Inflammatory macrophage (primary cell): ENCODE results near the gene UBXN10.

Experiments used
- DNase-seq, 2 donors: peaks; one replicate each; pipeline ENCODE4 v3.0.0-alpha.2; 2020 to 2022

UBXN10 gene

GRCh38 chr1:20151906-20152598, 33.8 kb upstream of the UBXN10 start:
- DNase-seq, result peak; percentile 61 to 70

- DNase-seq, result no peak
Measured at GRCh38 chr1:20152599-20152930, 33.3 kb upstream of the UBXN10 start.

- peak; percentile 64 to 80 for DNase-seq
Measured at GRCh38 chr1:20153000-20153418, 32.9 kb upstream of the UBXN10 start.

GRCh38 chr1:20154301-20154831, 31.5 kb upstream of the UBXN10 start:
- no peak for DNase-seq

- no peak for DNase-seq
Measured at GRCh38 chr1:20158358-20159070, 27.4 kb upstream of the UBXN10 start.

- DNase-seq, result no peak
Measured at GRCh38 chr1:20160034-20160433, 25.9 kb upstream of the UBXN10 start.

GRCh38 chr1:20164694-20165202, 21.1 kb upstream of the UBXN10 start:
- peak; percentile 32 to 37 for DNase-seq

- DNase-seq, result peak in 1 of 2 donors; percentile 31
Measured at GRCh38 chr1:20165522-20165951, 20.4 kb upstream of the UBXN10 start.

GRCh38 chr1:20166051-20166450, 19.8 kb upstream of the UBXN10 start:
- DNase-seq, result no peak

GRCh38 chr1:20167126-20167525, 18.8 kb upstream of the UBXN10 start:
- DNase-seq, result no peak

GRCh38 chr1:20168564-20169491, 17.1 kb upstream of the UBXN10 start:
- no peak for DNase-seq

- no peak for DNase-seq
Measured at GRCh38 chr1:20169932-20170331, 16.0 kb upstream of the UBXN10 start.

- no peak for DNase-seq
Measured at GRCh38 chr1:20172033-20172590, 13.8 kb upstream of the UBXN10 start.

- peak; percentile 43 to 59 for DNase-seq
Measured at GRCh38 chr1:20174937-20175666, 10.8 kb upstream of the UBXN10 start.

GRCh38 chr1:20178634-20179370, 7.1 kb upstream of the UBXN10 start:
- peak; percentile 22 to 23 for DNase-seq

GRCh38 chr1:20179371-20180128, 6.3 kb upstream of the UBXN10 start:
- no peak for DNase-seq

GRCh38 chr1:20180129-20180843, 5.6 kb upstream of the UBXN10 start:
- DNase-seq, result no peak

GRCh38 chr1:20180844-20181207, 5.1 kb upstream of the UBXN10 start:
- DNase-seq, result no peak

- no peak for DNase-seq
Measured at GRCh38 chr1:20182415-20182814, 3.5 kb upstream of the UBXN10 start.

GRCh38 chr1:20183035-20183434, 2.9 kb upstream of the UBXN10 start:
- no peak for DNase-seq
